Measurements from ENCODE around the gene NEURL4.
"Not testable (repeated sequence)": the region's sequence is repeated elsewhere in the genome, so short reads cannot be mapped to it uniquely, and the experiment has no call there.

The NEURL4 gene

DNA sequence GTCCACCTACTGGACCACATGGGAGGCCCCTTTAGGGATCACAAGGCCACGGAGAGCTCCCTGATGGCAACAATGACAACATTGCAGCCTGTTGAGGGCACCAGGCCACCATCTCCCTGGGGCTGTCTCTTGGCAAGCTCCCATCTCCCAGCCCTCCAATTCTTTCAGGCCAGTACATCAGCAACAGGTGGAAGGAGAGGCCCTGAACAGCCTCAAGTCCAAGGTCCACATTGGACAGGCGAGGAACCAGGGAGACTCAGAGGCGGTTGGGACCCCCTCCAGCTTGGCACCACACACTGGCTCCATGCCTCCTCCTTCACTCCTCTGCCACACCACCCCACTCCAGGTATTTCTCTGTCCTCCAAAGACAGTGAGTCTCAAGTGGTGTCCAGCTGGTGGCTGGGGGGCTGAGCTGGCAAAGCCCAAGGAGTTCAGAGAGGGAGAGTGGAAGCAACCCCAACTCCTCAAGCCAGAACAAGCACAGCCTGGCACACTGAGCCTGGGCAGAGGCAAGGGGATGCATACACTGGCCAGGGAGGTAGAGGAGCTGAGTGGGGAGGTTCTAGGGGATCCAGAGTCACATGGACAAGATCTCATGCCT, 5.9 kb upstream of the NEURL4 start:
- H3K27me3 ChIP-seq (replicated peaks; ENCODE audit: control insufficient read depth, insufficient read depth, low read length): no peaks in the 10 kb centered on the region
- peaks cover 2% of the 10 kb centered on the region for H3K36me3 ChIP-seq (ENCODE audit: control insufficient read depth, insufficient read depth, low read length)
- TF ChIP-seq, protein P1, sequence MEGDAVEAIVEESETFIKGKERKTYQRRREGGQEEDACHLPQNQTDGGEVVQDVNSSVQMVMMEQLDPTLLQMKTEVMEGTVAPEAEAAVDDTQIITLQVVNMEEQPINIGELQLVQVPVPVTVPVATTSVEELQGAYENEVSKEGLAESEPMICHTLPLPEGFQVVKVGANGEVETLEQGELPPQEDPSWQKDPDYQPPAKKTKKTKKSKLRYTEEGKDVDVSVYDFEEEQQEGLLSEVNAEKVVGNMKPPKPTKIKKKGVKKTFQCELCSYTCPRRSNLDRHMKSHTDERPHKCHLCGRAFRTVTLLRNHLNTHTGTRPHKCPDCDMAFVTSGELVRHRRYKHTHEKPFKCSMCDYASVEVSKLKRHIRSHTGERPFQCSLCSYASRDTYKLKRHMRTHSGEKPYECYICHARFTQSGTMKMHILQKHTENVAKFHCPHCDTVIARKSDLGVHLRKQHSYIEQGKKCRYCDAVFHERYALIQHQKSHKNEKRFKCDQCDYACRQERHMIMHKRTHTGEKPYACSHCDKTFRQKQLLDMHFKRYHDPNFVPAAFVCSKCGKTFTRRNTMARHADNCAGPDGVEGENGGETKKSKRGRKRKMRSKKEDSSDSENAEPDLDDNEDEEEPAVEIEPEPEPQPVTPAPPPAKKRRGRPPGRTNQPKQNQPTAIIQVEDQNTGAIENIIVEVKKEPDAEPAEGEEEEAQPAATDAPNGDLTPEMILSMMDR (IDR thresholded peaks at IDR 0.05; ENCODE audit: insufficient read depth, low read length, poor library complexity, severe bottlenecking): no peak
- no peak for DNase-seq (ENCODE audit: extremely low read depth, insufficient read length)
- no peak overlapping the region for H3K4me3 ChIP-seq (replicated peaks; ENCODE audit: low read depth, low read length)

- H3K4me3 ChIP-seq (replicated peaks; ENCODE audit: low read depth, low read length): peak overlapping the region; percentile 22
- not testable (repeated sequence) for H3K27me3 ChIP-seq (replicated peaks; ENCODE audit: control insufficient read depth, insufficient read depth, low read length); DNase-seq (ENCODE audit: extremely low read depth, insufficient read length); H3K36me3 ChIP-seq (ENCODE audit: control insufficient read depth, insufficient read depth, low read length)
Measured at GRCh38 chr17:7332600-7333069, 3.5 kb upstream of the NEURL4 start.

DNA sequence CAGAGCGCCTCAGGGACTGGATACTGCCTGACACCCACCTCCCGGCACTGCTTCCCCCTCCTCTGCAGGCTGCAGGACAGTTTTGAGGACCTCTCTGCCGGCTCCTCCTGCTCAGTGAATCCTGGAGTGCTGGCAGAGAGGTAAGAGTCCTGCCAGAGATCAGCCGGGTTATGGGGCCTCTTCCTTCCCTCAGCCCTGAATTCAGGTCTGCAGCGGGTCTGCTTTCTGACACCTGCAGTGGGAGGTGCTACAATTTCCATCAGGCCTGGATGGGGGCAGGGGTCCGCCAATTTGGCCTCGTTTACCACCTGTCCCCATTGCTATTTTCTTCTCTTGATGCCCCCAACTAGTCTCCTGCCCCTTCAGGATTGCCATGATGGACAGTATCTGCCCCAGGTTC, 3.0 kb upstream of the NEURL4 start:
- TF ChIP-seq, protein P1 (IDR thresholded peaks at IDR 0.05; ENCODE audit: insufficient read depth, low read length, poor library complexity, severe bottlenecking): no peak
- Histone ChIP-seq H3K36me3 (ENCODE audit: control insufficient read depth, insufficient read depth, low read length) (no peaks in the 10 kb centered on the region), H3K27me3 (replicated peaks; ENCODE audit: control insufficient read depth, insufficient read depth, low read length) (no peaks in the 10 kb centered on the region), H3K4me3 (replicated peaks; ENCODE audit: low read depth, low read length) (peak overlapping the region; percentile 22)
- no peak for DNase-seq (ENCODE audit: extremely low read depth, insufficient read length)

- Histone ChIP-seq H3K36me3 (ENCODE audit: control insufficient read depth, insufficient read depth, low read length) (peaks cover 5% of the 10 kb centered on the region), H3K27me3 (replicated peaks; ENCODE audit: control insufficient read depth, insufficient read depth, low read length) (no peaks in the 10 kb centered on the region), H3K4me3 (replicated peaks; ENCODE audit: low read depth, low read length) (peak overlapping the region; percentile 81)
- TF ChIP-seq, protein P1 (IDR thresholded peaks at IDR 0.05; ENCODE audit: insufficient read depth, low read length, poor library complexity, severe bottlenecking): no peak
- no peak for DNase-seq (ENCODE audit: extremely low read depth, insufficient read length)
Measured at GRCh38 chr17:7330638-7331015, 1.5 kb upstream of the NEURL4 start.

DNA sequence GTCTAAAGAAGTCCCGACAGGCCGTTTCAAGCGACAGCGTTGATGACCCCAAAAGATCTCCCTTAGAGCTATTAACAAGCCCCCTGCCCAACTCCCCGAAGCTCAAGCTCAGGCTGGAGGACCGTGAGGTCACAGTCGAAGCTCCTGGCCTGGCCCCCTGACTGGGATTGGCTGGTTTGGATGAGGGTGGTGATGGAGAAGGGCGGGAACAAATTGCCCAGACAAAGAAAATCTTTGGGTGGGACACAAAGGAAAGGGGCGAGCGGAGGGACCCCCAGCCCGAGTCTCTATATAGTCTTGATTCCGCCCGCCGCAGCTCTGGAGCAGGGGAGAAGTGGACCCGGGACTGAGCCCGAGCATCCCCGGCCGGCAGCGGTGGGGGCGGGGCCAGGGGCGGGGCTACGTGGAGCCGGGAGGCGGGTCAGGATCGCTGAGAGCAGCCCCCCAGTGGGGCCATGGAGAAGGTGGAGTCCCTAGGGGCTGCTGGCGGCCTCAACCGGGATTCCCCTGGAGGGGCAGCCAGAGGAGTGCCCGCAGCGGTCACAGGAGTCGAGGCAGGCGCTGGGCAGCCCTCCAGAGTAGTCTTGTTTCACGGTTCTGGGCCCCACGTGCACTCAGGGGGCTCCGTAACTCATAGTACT, 982 bp upstream of the NEURL4 start:
- TF ChIP-seq, protein P1 (IDR thresholded peaks at IDR 0.05; ENCODE audit: insufficient read depth, low read length, poor library complexity, severe bottlenecking): no peak
- Histone ChIP-seq H3K4me3 (replicated peaks; ENCODE audit: low read depth, low read length) (peak overlapping the region; percentile 81), H3K27me3 (replicated peaks; ENCODE audit: control insufficient read depth, insufficient read depth, low read length) (no peaks in the 10 kb centered on the region), H3K36me3 (ENCODE audit: control insufficient read depth, insufficient read depth, low read length) (peaks cover 8% of the 10 kb centered on the region)
- peak; percentile 84 for DNase-seq (ENCODE audit: extremely low read depth, insufficient read length)

DNA sequence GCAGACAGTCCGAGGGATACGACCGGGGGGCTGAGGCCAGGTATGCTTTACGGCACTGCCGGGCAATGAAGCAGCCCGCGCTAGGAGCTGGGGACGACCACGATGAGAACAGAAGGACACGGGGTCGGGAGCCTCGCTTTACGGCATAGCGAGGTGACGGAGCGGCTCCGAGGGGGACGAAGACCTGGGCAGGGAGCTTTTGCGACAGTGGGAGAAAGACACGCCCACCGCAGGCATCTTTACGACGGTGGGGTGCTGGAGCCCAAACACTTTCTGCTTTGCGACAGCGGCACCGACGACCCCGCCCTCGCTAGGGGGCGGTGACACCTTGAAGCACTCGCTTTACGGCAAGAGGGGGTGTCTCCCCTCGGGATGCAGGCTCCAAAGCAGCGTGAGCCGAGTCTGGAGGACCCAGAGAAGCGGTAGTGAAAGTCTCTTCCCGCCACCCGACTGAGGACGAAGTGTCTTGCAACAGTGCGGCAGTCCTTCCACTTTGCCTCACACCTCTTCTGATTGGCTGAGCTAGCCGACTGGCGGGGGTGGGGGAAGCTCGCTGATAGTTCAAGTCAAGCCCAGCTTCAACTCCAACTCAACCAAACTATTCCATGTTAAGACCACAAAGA, 350 bp upstream of the NEURL4 start:
- peak; percentile 100 for DNase-seq (ENCODE audit: extremely low read depth, insufficient read length)
- no peaks in the 10 kb centered on the region for H3K27me3 ChIP-seq (replicated peaks; ENCODE audit: control insufficient read depth, insufficient read depth, low read length)
- TF ChIP-seq, protein P1 (IDR thresholded peaks at IDR 0.05; ENCODE audit: insufficient read depth, low read length, poor library complexity, severe bottlenecking): no peak
- peaks cover 13% of the 10 kb centered on the region for H3K36me3 ChIP-seq (ENCODE audit: control insufficient read depth, insufficient read depth, low read length)
- H3K4me3 ChIP-seq (replicated peaks; ENCODE audit: low read depth, low read length): peak overlapping the region; percentile 81

All from GM06990 (cell line).